GM19452 (cell line): Measurements from ENCODE around the gene NDUFAF8.
A peak's percentile ranks its signal among the peaks of the same experiment; 100 is the strongest.

Experiments
- ATAC-seq: cut with Tn5 transposase; IDR thresholded peaks from one replicate; pipeline ENCODE4 v1.9.1; 2021; ENCODE audit not compliant: unreplicated experiment

NDUFAF8 gene

DNA sequence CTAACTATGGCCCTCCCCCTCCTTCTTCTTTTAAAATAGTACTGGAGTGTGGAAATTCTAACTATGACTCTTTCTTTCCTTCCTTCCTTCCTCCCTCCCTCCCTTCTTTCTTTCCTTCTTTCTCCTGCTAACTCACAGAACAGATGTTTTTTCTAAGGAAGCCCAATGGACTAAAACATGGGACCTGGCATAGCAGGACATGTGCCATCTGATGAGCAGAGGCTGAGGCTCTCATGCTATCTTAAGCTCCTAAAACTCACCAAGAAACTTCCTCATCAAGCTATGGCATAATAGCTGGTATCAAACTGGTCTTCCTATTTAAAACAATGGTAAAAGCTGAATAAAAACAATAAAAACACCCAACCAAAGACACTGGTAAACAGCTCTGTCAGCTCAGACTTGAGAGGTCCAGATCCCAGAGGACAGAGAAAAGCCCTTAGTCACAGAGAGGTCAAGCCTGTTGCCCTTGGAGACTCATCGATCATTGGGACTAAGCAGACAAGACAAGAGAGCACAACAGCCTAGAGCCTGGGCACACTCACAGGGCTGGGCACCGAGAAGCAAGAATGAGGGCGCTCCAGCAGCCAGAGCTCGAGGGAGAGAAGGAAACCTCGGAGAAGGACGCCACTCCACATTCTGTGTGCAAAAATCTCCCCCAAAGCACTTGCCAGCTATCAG is 28.4 kb downstream of the NDUFAF8 start:
- no peak for ATAC-seq

DNA sequence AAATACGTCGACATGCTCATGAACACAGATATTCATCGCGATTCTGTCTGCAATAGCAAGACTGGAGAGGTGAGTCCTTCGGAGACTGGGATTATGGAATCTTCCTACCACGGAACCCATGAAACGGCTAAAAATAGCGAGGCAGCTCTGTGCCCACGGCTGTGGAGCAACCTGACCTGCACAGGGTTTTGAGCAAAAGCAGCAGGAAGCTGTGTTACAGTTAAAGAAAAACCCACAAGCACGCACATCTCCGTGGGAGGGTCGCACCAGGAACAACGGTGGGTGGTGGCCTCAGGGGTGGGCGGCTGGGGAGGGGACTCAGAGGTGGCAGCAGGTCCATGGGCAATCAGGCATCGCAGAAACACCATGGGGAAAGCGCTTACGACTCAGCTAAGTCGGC is 31.2 kb downstream of the NDUFAF8 start:
- ATAC-seq = no peak

GRCh38 chr17:81271226-81271625 is 32.1 kb downstream of the NDUFAF8 start:
- no peak for ATAC-seq

DNA sequence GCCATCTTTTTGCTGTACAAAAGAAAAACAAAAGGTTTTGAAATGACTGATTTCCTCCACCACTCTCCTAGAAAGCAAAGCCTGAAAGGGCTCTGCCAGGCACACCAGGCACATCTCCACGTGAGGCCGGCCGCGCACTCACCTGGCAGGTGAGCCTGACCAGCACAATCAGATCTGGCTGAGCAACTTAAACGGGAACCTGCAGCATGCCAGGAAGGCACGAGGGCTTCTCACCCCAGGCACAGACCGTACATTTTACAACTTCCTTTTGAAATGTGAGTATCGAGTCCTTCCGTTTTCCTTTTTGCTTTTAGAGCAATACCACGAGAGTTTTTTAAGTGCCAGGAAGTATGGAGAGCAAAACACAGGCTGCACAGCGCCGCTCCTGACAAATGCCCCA is 33.5 kb downstream of the NDUFAF8 start:
- no peak for ATAC-seq

GRCh38 chr17:81273698-81274470 is 34.8 kb downstream of the NDUFAF8 start:
- ATAC-seq = no peak

GRCh38 chr17:81274471-81274855 is 35.3 kb downstream of the NDUFAF8 start:
- ATAC-seq = no peak

GRCh38 chr17:81276781-81277180 is 37.7 kb downstream of the NDUFAF8 start:
- no peak for ATAC-seq

DNA sequence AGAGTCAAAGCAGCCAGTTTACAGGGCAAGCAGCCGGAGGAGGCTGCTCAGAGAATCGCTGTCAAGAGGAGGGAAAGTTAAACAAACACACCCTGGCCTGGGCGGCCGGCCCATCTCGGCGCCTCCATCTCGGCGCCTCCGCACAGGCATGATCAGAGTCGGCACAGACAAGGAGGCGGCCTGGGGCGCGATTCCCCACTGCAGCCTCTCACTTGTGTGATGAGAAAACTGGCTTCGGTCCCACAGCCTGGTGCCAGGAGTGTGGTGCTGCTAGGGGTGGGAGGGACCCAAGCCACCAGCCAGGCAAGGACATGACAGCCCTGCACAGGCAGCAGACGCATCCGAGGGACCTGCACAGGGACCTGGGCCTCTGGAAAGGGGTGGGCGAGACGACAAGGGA is 38.3 kb downstream of the NDUFAF8 start:
- no peak for ATAC-seq

DNA sequence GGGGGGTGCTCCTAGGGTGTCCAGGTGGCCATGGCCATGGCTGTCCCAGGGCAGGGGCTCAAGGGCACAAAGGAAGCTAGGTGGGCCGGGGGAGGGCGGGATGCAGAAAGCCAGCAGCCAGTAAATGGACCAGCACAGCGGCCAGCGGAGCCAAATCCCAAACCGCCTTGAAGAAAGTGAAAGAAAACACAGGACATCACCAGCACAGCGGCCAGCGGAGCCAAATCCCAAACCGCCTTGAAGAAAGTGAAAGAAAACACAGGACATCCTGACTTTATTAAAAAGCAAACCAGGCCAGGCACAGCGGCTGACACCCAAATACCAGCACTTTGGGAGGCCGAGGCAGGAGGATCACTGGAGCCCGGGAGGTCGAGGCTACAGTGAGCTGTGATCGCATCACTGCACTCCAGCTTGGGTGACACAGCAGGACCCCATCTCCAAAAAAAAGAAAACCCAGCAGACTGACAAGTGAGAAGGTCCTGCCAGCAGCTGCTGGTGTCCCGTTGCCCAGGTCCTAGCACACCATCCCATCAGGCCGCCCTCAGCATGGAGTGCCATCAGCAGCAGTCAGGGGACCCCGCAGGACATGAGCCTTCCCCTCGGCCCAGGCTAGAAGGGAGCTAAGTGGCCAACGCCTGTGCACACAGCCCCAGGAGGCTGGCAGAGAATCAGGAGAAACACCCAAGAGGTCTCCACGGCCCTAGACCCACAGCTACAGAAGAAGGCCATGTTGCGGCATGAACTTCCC is 39.0 kb downstream of the NDUFAF8 start:
- ATAC-seq = no peak

GRCh38 chr17:81278831-81279230 is 39.7 kb downstream of the NDUFAF8 start:
- no peak for ATAC-seq

GRCh38 chr17:81279278-81280275 is 40.5 kb downstream of the NDUFAF8 start:
- ATAC-seq = no peak

DNA sequence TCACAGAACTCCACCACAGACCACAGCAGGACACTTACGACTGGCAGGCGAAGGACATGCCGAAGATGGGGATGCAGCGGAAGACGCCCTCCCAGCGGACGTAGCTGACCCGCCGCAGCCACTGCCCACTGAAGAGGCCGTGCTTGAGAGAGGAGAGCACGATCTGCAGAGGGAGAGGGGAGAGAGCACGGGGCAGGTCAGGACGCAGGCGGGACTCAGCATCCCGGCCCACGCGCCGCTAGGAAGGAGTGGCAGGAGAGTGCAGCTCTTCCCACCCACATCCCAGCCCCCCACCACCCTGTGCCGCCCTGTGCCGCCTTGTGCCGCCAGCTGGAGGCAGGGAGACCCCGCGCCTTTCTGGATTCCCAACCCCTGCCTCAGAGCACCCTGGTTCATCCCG is 41.5 kb downstream of the NDUFAF8 start:
- no peak for ATAC-seq

DNA sequence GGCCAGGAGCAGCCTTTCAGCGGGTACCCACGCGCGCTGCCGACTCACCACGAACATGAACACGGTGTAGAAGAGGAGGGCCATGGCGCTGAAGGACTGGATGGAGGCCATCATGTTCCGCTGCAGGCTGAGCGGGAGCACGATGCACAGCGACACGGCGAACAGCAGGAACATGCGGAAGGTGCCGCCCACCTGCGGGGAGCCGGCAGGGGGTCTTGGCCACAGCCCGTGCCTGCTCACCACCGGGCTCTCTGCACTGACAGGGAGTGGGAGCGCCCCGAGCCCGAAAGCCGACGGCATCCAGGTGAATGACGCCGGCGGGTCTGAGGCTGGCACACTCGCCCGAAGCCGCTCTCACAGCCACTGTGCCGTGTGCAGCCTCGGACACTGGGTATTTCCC is 43.0 kb downstream of the NDUFAF8 start:
- ATAC-seq = no peak

- no peak for ATAC-seq
These were observed 43.8 kb downstream of the NDUFAF8 start for GRCh38 chr17:81282876-81283275.

DNA sequence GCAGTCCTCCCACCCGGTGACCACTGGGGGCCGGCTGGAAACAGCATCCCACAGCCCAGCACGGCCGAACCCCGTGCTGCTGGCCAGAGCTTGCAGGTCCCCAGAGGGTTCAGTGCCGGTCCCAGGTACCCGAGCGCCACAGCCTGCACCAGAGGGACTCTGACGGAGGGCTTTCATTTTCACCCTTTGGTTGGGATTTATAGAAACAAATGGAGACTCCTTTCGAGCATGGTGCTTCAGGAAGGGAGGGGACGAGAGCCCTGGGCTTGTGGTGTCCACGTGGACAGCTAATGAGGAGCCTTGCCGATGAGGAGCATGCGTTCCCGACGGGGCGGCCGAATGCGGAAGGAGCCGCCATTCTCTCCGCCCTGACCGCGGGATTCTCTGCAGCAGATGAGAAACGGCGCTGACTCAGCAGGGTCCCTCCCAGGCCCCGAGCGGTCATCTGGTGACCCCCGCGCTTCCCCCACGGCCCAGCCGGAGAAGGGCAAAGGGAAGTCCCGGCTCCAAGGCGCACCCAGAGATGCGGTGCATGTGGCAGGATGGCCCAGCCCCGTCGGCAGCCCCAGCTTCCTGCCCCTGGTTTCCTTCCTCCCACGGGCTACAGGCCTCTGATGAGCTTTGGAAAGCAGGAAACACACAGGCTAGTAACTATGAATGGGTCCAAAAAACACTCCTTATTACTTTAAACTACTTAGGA is 46.2 kb downstream of the NDUFAF8 start:
- peak; percentile 56 for ATAC-seq

- ATAC-seq = no peak
These were observed 46.8 kb downstream of the NDUFAF8 start for GRCh38 chr17:81285894-81286293.

DNA sequence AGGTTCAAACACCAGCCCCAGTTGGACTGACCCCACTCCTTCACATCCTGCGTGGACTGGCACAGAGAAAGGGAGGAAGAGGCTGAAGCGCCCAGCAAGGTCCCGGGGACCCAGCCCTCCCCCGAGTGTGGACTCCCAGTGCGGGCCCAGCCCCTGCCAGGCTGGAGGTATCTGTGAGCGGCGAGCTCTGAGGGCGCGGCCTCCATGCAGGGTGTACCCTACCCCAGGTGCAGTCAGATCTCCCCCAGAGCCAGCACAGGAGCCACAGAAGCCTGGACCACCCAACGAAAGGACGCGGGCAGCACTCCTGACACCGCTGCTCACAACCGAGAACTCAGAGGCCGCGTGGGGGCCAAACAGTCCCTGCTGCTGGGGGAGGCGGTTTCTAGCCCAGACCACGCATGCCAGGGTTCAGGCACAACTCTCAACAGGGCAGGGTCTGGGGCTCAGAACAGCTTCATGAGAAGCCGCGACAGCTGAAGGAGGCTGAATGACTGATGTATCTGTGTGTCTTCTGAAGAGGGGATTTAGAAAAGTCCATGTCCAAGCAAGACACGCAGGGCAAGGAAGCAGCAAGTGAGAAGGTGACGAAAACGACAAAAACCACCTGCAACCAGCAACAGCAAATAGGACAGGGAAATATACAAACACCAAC is 47.5 kb downstream of the NDUFAF8 start:
- no peak for ATAC-seq

DNA sequence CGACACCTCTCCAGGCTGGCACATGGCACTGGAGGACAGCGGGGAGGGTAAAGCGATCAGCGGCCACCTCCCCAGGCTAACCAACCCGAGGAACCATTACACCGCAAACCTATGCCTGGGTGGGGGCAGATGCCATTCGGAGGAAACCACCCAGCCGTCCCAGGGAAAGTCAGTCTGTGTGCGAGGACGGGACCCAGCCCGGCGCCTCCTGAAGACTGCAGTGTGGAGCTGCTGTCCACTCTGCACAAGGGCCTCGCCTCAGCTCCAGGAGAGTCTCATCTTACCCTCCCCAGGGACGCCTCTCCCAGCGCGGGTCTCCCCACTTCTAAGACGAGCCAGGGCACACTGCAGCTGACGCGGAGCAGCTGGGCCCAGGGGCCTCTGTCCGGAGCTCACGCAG is 48.0 kb downstream of the NDUFAF8 start:
- no peak for ATAC-seq

DNA sequence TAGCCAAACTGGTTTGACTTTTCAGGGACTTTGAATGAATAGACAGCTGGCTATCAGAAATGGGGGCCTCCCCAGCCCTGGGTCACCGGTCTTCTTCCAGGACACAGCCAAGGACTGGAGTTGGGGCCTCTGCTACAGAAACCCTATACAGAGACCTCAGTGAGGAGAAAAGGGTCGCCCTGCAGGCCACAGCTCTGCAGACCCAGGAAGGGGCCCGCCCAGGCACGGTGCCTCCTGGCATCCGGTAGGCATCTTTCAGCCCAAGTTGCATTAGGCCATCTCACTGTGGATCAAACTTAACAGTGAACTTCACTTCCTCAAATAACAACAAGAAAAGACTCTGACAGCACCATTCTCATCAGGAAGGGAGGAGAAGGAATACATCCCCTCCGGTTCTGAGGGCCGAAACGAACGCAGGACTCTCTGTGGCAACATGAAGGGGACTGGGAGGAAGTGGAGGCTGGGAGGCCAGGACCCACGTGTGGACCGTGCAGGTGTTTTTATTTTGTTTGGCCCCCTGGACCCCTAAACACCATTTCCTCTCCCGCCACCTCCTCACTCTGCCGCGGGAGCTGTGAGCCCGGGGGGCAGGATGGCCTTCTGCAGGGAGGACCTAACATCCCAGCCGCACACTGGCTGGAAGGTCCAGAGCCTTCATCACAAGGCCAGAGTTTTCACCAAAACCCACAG is 48.8 kb downstream of the NDUFAF8 start:
- no peak for ATAC-seq
